HepG2 (cell line): ENCODE measurements around the gene TRANK1. TPM values are rescaled to one million over a fixed set of nuclear protein-coding genes. Genes with fewer than 3 reads are reported as not detected.

ENCODE experiments used
- CCAR2 ChIP-seq: fragments of 200-400 bp; formaldehyde crosslinking; optimal IDR thresholded peaks from 2 replicates; pipeline ENCODE3; 2018; ENCODE audit warnings: low read depth, mild to moderate bottlenecking, low read length, moderate library complexity
- ERF ChIP-seq: IDR thresholded peaks from 2 replicates; pipeline ENCODE4 v1.6.1; 2018; ENCODE audit warnings: missing biosample characterization, missing genetic modification reagents
- HOXD1 ChIP-seq: sonication (generic); formaldehyde crosslinking; IDR thresholded peaks from 2 replicates; pipeline ENCODE4 v1.5.0; 2020; ENCODE audit warnings: missing genetic modification reagents
- KMT2A ChIP-seq: sonication (generic); formaldehyde crosslinking; IDR thresholded peaks from 2 replicates; pipeline ENCODE4 v1.4.0; 2020; ENCODE audit warnings: missing genetic modification reagents
- MYNN ChIP-seq: sonication (generic); formaldehyde crosslinking; IDR thresholded peaks from 2 replicates; pipeline ENCODE4 v1.4.0; 2020; ENCODE audit warnings: mild to moderate bottlenecking, low read depth, missing genetic modification reagents
- SMAD3 ChIP-seq: sonication (generic); formaldehyde crosslinking; IDR thresholded peaks from 2 replicates; pipeline ENCODE4 v1.4.0; 2020; ENCODE audit warnings: missing genetic modification reagents
- SRSF1 ChIP-seq: fragments of 200-400 bp; formaldehyde crosslinking; optimal IDR thresholded peaks from 2 replicates; pipeline ENCODE3; 2017; ENCODE audit warnings: mild to moderate bottlenecking, low read depth, low read length, moderate library complexity
- SSRP1 ChIP-seq: IDR thresholded peaks from 2 replicates; pipeline ENCODE4 v1.6.1; 2016; ENCODE audit warnings: control low read depth
- TEAD3 ChIP-seq: optimal IDR thresholded peaks from 2 replicates; pipeline ENCODE3; 2016; ENCODE audit warnings: borderline replicate concordance
- ZNF484 ChIP-seq: sonication (generic); formaldehyde crosslinking; IDR thresholded peaks from 2 replicates; pipeline ENCODE4 v1.5.1; 2020; ENCODE audit warnings: mild to moderate bottlenecking, low read depth, missing genetic modification reagents, borderline replicate concordance
- polyA plus RNA-seq, 8 experiments: library from polyadenylated mRNA; depleted of rRNA in 3 of 8; stranded (reverse) in 7 of 8; unstranded in 1 of 8; fragments of >200 nt; fragmentation: Illumina TruSeq in 4 of 8; extraction: Trizol in 4 of 8; gene quantifications; 2 replicates each; pipeline versions ENCODE4 v1.2.1 to v1.2.3, GENCODE V29; 2011 to 2016; ENCODE audit warnings: low read depth in 4 of 8, missing spikeins in 1 of 8, mixed read lengths in 1 of 8; ENCODE audit not compliant: insufficient read depth in 1 of 8
- total RNA-seq, 5 experiments: library from RNA; depleted of rRNA; stranded (reverse); fragments of >200 nt; fragmentation: Illumina TruSeq; extraction: Trizol; gene quantifications; 2 replicates each; pipeline ENCODE4 v1.2.3, GENCODE V29; 2016; ENCODE audit warnings: low read depth in 1 of 5
- TF ChIP-seq, protein P1 (sequence below): sonication (generic); formaldehyde crosslinking; IDR thresholded peaks from 2 replicates; pipeline ENCODE4 v1.8.0; 2022; ENCODE audit warnings: missing genetic modification reagents, low read depth, mild to moderate bottlenecking, borderline replicate concordance
- TF ChIP-seq, protein P2 (sequence below): sonication (generic); formaldehyde crosslinking; IDR thresholded peaks from 2 replicates; pipeline ENCODE4 v1.9.0; 2021; ENCODE audit warnings: missing genetic modification reagents, borderline replicate concordance
- TF ChIP-seq, protein P3 (sequence below): sonication (generic); formaldehyde crosslinking; IDR thresholded peaks from 2 replicates; pipeline ENCODE4 v1.5.1; 2020; ENCODE audit warnings: missing genetic modification reagents, mild to moderate bottlenecking, borderline replicate concordance
- TF ChIP-seq, protein P4 (sequence below): IDR thresholded peaks from 2 replicates; pipeline ENCODE4 v1.6.1; 2016; ENCODE audit warnings: missing compliant biosample characterization, missing genetic modification reagents, borderline replicate concordance
- TF ChIP-seq, protein P5 (sequence below): sonication (generic); formaldehyde crosslinking; IDR thresholded peaks from 2 replicates; pipeline ENCODE4 v1.4.0; 2020; ENCODE audit warnings: missing genetic modification reagents
- TF ChIP-seq, protein P6 (sequence below): sonication (generic); formaldehyde crosslinking; IDR thresholded peaks from 2 replicates; pipeline ENCODE4 v1.5.1; 2020; ENCODE audit warnings: missing genetic modification reagents, mild to moderate bottlenecking, borderline replicate concordance
- TF ChIP-seq, protein P7 (sequence below): IDR thresholded peaks from 2 replicates; pipeline ENCODE4 v1.6.1; 2012; ENCODE audit warnings: low read length, improper control_type of control experiment

TRANK1 gene
- total and polyA plus RNA-seq, 2 of the 13 experiments (the other 11 are each of a cell fraction or from before 2014, with no cell fraction given): 0.13 to 0.32 TPM

DNA sequence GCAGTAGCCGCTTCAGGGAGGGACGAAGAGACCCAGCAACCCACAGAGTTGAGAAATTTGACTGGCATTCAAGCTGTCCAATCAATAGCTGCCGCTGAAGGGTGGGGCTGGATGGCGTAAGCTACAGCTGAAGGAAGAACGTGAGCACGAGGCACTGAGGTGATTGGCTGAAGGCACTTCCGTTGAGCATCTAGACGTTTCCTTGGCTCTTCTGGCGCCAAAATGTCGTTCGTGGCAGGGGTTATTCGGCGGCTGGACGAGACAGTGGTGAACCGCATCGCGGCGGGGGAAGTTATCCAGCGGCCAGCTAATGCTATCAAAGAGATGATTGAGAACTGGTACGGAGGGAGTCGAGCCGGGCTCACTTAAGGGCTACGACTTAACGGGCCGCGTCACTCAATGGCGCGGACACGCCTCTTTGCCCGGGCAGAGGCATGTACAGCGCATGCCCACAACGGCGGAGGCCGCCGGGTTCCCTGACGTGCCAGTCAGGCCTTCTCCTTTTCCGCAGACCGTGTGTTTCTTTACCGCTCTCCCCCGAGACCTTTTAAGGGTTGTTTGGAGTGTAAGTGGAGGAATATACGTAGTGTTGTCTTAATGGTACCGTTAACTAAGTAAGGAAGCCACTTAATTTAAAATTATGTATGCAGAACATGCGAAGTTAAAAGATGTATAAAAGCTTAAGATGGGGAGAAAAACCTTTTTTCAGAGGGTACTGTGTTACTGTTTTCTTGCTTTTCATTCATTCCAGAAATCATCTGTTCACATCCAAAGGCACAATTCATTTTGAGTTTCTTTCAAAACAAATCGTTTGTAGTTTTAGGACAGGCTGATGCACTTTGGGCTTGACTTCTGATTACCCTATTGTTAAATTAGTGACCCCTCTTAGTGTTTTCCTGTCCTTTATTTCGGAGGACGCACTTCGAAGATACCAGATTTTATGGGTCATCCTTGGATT lies 48.8 kb upstream of the TRANK1 start, which contains the start of gene MLH1 (continued):
- TF ChIP-seq, protein P1, sequence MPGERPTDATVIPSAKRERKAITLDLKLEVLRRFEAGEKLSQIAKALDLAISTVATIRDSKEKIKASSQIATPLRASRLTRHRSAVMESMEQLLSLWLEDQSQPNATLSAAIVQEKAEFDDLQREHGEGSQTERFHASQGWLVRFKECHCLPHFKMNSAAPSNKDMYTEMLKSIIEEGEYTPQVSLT (CRISPR knock-in tag): no peak
- TF ChIP-seq, protein P2, sequence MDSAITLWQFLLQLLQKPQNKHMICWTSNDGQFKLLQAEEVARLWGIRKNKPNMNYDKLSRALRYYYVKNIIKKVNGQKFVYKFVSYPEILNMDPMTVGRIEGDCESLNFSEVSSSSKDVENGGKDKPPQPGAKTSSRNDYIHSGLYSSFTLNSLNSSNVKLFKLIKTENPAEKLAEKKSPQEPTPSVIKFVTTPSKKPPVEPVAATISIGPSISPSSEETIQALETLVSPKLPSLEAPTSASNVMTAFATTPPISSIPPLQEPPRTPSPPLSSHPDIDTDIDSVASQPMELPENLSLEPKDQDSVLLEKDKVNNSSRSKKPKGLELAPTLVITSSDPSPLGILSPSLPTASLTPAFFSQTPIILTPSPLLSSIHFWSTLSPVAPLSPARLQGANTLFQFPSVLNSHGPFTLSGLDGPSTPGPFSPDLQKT: no peak
- TF ChIP-seq, protein P3, sequence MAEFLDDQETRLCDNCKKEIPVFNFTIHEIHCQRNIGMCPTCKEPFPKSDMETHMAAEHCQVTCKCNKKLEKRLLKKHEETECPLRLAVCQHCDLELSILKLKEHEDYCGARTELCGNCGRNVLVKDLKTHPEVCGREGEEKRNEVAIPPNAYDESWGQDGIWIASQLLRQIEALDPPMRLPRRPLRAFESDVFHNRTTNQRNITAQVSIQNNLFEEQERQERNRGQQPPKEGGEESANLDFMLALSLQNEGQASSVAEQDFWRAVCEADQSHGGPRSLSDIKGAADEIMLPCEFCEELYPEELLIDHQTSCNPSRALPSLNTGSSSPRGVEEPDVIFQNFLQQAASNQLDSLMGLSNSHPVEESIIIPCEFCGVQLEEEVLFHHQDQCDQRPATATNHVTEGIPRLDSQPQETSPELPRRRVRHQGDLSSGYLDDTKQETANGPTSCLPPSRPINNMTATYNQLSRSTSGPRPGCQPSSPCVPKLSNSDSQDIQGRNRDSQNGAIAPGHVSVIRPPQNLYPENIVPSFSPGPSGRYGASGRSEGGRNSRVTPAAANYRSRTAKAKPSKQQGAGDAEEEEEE: no peak
- TF ChIP-seq SRSF1 (no peak), ERF (CRISPR knock-in tag) (no peak; the same call in 1 of the 2 replicates), MYNN (CRISPR knock-in tag) (no peak), TEAD3 (CRISPR knock-in tag) (no peak), CCAR2 (no peak), SSRP1 (CRISPR knock-in tag) (no peak), HOXD1 (CRISPR knock-in tag) (no peak), KMT2A (CRISPR knock-in tag) (peak; percentile 85), ZNF484 (CRISPR knock-in tag) (no peak), SMAD3 (CRISPR knock-in tag) (peak; percentile 55; the same call in 1 of the 2 replicates)
- TF ChIP-seq, protein P4, sequence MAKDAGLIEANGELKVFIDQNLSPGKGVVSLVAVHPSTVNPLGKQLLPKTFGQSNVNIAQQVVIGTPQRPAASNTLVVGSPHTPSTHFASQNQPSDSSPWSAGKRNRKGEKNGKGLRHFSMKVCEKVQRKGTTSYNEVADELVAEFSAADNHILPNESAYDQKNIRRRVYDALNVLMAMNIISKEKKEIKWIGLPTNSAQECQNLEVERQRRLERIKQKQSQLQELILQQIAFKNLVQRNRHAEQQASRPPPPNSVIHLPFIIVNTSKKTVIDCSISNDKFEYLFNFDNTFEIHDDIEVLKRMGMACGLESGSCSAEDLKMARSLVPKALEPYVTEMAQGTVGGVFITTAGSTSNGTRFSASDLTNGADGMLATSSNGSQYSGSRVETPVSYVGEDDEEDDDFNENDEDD (CRISPR knock-in tag): peak; percentile 95
- TF ChIP-seq, protein P5, sequence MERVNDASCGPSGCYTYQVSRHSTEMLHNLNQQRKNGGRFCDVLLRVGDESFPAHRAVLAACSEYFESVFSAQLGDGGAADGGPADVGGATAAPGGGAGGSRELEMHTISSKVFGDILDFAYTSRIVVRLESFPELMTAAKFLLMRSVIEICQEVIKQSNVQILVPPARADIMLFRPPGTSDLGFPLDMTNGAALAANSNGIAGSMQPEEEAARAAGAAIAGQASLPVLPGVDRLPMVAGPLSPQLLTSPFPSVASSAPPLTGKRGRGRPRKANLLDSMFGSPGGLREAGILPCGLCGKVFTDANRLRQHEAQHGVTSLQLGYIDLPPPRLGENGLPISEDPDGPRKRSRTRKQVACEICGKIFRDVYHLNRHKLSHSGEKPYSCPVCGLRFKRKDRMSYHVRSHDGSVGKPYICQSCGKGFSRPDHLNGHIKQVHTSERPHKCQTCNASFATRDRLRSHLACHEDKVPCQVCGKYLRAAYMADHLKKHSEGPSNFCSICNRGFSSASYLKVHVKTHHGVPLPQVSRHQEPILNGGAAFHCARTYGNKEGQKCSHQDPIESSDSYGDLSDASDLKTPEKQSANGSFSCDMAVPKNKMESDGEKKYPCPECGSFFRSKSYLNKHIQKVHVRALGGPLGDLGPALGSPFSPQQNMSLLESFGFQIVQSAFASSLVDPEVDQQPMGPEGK (CRISPR knock-in tag): no peak
- TF ChIP-seq, protein P6, sequence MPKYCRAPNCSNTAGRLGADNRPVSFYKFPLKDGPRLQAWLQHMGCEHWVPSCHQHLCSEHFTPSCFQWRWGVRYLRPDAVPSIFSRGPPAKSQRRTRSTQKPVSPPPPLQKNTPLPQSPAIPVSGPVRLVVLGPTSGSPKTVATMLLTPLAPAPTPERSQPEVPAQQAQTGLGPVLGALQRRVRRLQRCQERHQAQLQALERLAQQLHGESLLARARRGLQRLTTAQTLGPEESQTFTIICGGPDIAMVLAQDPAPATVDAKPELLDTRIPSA: no peak
- TF ChIP-seq, protein P7, sequence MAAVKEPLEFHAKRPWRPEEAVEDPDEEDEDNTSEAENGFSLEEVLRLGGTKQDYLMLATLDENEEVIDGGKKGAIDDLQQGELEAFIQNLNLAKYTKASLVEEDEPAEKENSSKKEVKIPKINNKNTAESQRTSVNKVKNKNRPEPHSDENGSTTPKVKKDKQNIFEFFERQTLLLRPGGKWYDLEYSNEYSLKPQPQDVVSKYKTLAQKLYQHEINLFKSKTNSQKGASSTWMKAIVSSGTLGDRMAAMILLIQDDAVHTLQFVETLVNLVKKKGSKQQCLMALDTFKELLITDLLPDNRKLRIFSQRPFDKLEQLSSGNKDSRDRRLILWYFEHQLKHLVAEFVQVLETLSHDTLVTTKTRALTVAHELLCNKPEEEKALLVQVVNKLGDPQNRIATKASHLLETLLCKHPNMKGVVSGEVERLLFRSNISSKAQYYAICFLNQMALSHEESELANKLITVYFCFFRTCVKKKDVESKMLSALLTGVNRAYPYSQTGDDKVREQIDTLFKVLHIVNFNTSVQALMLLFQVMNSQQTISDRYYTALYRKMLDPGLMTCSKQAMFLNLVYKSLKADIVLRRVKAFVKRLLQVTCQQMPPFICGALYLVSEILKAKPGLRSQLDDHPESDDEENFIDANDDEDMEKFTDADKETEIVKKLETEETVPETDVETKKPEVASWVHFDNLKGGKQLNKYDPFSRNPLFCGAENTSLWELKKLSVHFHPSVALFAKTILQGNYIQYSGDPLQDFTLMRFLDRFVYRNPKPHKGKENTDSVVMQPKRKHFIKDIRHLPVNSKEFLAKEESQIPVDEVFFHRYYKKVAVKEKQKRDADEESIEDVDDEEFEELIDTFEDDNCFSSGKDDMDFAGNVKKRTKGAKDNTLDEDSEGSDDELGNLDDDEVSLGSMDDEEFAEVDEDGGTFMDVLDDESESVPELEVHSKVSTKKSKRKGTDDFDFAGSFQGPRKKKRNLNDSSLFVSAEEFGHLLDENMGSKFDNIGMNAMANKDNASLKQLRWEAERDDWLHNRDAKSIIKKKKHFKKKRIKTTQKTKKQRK: no peak; the same call in 1 of the 2 replicates
